ENCODE data around the gene PCDHA7.
"Not testable (repeated sequence)": the region's sequence is repeated elsewhere in the genome, so short reads cannot be mapped to it uniquely, and the experiment has no call there.

- TF ChIP-seq CTCF, POLR2A (IDR thresholded peaks at IDR 0.05): not testable (repeated sequence)
Measured at GRCh38 chr5:140822969-140823368, 11.1 kb upstream of the PCDHA7 start.
